GM21515 (cell line): Measurements from ENCODE around the gene TTLL5.

Experiments used
- ATAC-seq: cut with Tn5 transposase; IDR thresholded peaks from one replicate; pipeline ENCODE4 v1.9.1; 2021; ENCODE audit not compliant: unreplicated experiment

The TTLL5 gene

GRCh38 chr14:75981426-75982265 is 320.6 kb downstream of the TTLL5 start, which contains the start of gene TGFB3:
Gene TGFB3 (minus strand): TSS chr14:75981995. CDS start chr14:75980893, 1,102 bp downstream.
- ATAC-seq = peak; percentile 42

GRCh38 chr14:75982266-75983018 is 321.4 kb downstream of the TTLL5 start:
- peak; percentile 56 for ATAC-seq

- ATAC-seq = no peak
Measured at GRCh38 chr14:75983019-75983358, 321.9 kb downstream of the TTLL5 start.

GRCh38 chr14:75984674-75985073 is 323.6 kb downstream of the TTLL5 start:
- ATAC-seq = no peak

- peak; percentile 70 for ATAC-seq
Measured at GRCh38 chr14:75985618-75986438, 324.8 kb downstream of the TTLL5 start, which contains the start of gene IFT43. Gene IFT43 (plus strand): TSS chr14:75985763. CDS start chr14:75985787, 24 bp downstream.

- ATAC-seq = no peak
Measured at GRCh38 chr14:75986439-75986765, 325.4 kb downstream of the TTLL5 start.

GRCh38 chr14:75987201-75987970 is 326.3 kb downstream of the TTLL5 start:
- no peak for ATAC-seq

GRCh38 chr14:75989134-75989533 is 328.1 kb downstream of the TTLL5 start:
- no peak for ATAC-seq

GRCh38 chr14:75990297-75990696 is 329.3 kb downstream of the TTLL5 start:
- no peak for ATAC-seq

GRCh38 chr14:75991753-75992152 is 330.7 kb downstream of the TTLL5 start:
- no peak for ATAC-seq

GRCh38 chr14:75993567-75994041 is 332.6 kb downstream of the TTLL5 start:
- ATAC-seq = no peak

- ATAC-seq = no peak
Measured at GRCh38 chr14:75995372-75996041, 334.5 kb downstream of the TTLL5 start.

GRCh38 chr14:75996488-75996887 is 335.4 kb downstream of the TTLL5 start:
- no peak for ATAC-seq

GRCh38 chr14:75999511-76000190 is 338.6 kb downstream of the TTLL5 start:
- no peak for ATAC-seq

- ATAC-seq = no peak
Measured at GRCh38 chr14:76002383-76002782, 341.3 kb downstream of the TTLL5 start.
